Nasal cavity respiratory epithelium epithelial cell of viscerocranial mucosa (primary cell): ENCODE data around the gene TIGAR. TPM values are rescaled to one million over a fixed set of nuclear protein-coding genes. Genes with fewer than 3 reads are reported as not detected.

ENCODE experiments used
- total RNA-seq: library from RNA; depleted of rRNA; stranded (reverse); fragments of >200 nt; gene quantifications from 2 replicates; pipeline ENCODE4 v1.2.3, GENCODE V29; 2014

Gene TIGAR
- total RNA-seq, result 19.1 and 41.9 TPM in 2 replicates

DNA sequence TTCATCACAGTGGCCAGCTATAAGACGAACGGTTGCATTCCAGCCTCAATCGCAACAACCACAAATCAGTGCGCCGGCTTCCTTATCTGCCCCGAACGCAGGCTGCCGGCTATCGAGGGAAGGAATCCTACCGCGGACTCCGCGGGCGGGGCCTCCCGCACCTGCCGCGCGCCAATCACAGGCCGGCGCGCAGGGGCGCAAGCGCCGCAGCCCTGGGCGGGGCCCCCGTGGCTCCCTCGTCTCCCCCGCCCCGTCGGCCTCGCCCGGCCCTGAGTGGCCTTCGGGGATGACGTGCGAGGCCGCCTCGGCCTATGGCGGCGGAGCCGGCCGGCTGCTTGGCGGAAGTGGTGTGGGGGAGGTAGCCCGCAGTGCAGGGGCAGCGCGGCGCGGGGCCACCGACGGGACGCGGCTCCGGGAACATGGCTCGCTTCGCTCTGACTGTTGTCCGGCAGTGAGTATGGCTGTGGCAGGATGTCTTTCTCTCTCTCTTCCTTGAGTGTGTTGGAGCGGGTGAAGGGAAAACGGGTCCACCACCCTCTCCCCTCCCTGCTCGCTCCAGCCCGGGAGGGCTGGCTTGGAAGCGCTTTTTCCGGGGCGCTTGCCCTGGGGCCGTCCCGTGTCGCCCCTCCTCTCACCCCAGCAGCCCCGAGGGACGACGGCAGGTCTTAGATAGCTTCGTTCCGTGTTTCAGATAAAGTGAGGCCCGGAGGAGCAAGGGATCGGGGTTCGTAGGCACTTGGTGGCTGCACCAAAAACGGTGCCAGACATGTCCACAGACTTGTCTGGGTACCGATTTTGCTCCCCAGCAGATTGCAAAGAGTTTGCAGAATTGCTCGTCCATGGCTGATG is at the start of gene TIGAR:
Gene TIGAR, plus strand, starts transcription at position 361 of the 849 bp plus-strand sequence. Its CDS starts 59 bp downstream, at position 420.

GRCh38 chr12:4273652-4274395 is 47.2 kb upstream of the TIGAR start, which contains the start of gene CCND2:
Gene CCND2, plus strand, starts transcription at chr12:4273762. Its CDS starts 279 bp downstream, at chr12:4274041.

DNA sequence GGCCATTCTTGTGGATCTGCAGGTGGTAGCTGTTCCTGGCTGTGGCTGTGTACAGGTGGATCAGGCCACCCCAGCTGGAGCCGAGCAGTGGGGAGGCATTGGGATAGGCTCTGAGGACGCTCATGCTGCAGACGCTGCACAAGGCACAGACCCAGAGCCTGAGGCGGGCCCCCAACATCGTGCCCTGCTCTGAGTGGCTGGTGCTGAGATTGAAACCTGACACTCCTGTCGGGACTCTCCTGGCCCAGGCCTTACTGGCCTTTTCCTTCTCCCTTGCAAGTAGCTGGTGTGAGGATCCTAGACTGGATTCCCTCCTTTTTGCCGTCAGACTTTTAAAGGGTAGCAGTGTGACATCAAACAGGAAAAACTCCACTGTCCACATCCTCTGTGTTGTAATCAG is 58.4 kb downstream of the TIGAR start, which contains the start of gene FGF23:
Gene FGF23, minus strand, starts transcription at position 308 of the 400 bp plus-strand sequence. Its CDS starts 130 bp downstream, at position 178.

Other genes starting within 250 kb of the TIGAR start
- gene CCND2, start 47.5 kb upstream of the TIGAR start, total RNA-seq, result 249 and 328 TPM in 2 replicates
- gene FGF23, start 58.5 kb downstream of the TIGAR start, total RNA-seq, result not detected in 2 replicates
- gene FGF6, start 124.6 kb downstream of the TIGAR start, total RNA-seq, result not detected in 2 replicates
- 0.64 and 0.68 TPM in 2 replicates for gene RAD51AP1, start 217.7 kb downstream of the TIGAR start, total RNA-seq
- 28.9 and 40.0 TPM in 2 replicates for gene DYRK4, start 241.0 kb downstream of the TIGAR start, total RNA-seq